K562 (cell line): ENCODE measurements around the gene PAEP.

ENCODE experiments used
- CREB3L1 ChIP-seq: fragments of 450-650 bp; IDR thresholded peaks from 2 replicates; pipeline ENCODE4 v1.6.1; 2014; ENCODE audit warnings: low read depth, mild to moderate bottlenecking, moderate library complexity, borderline replicate concordance
- ELF1 ChIP-seq: fragments of 200-800 bp; sonication (Bioruptor generic); IDR thresholded peaks from 2 replicates; pipeline ENCODE4 v1.6.1; 2016; ENCODE audit warnings: missing genetic modification characterization, missing compliant biosample characterization
- HIVEP1 ChIP-seq: fragments of 250-450 bp; sonication (Bioruptor Pico); IDR thresholded peaks from 2 replicates; pipeline ENCODE4 v1.4.0; 2020; ENCODE audit warnings: mild to moderate bottlenecking
- HMG20B ChIP-seq: fragments of 250-450 bp; sonication (Bioruptor Pico); IDR thresholded peaks from 2 replicates; pipeline ENCODE4 v1.5.0; 2021; ENCODE audit warnings: mild to moderate bottlenecking
- TAF1 ChIP-seq: IDR thresholded peaks from 2 replicates; pipeline ENCODE4 v1.6.1; 2011; ENCODE audit warnings: mild to moderate bottlenecking, low read length, moderate library complexity; ENCODE audit not compliant: insufficient read depth, control insufficient read depth, severe bottlenecking; ENCODE audit errors: extremely low read depth
- THAP12 ChIP-seq: fragments of 250-450 bp; sonication (Bioruptor Pico); IDR thresholded peaks from 2 replicates; pipeline ENCODE4 v1.9.0; 2021; ENCODE audit warnings: mild to moderate bottlenecking, inconsistent platforms
- XRCC4 ChIP-seq: IDR thresholded peaks from one replicate; pipeline ENCODE4 v1.6.1; 2011; ENCODE audit not compliant: insufficient read depth, insufficient read length; ENCODE audit errors: extremely low read depth

- TF ChIP-seq ELF1 (tag) (no peak), XRCC4 (no peak), HIVEP1 (CRISPR knock-in tag) (no peak), HMG20B (CRISPR knock-in tag) (no peak), THAP12 (CRISPR knock-in tag) (no peak), CREB3L1 (no peak), TAF1 (no peak)
Measured at GRCh38 chr9:135608999-135609317, 47.4 kb downstream of the PAEP start.
